IMR-90 (cell line): Measurements from ENCODE around the gene DNAJC30. TPM values are rescaled to one million over a fixed set of nuclear protein-coding genes. Genes with fewer than 3 reads are reported as not detected.

Experiments used
- ATAC-seq: fragments of 200-7000 bp; cut with Tn5 transposase; 2 replicates; pipeline ENCODE4 v1.9.1; 2020; ENCODE audit warnings: low read depth, mild to moderate bottlenecking, moderate library complexity
- BruUV-seq: library from RNA; stranded (reverse); fragments of 400-500 nt; replicated peaks from 2 replicates; lab custom pipeline; 2021; lab: Mats Ljungman, UMichigan
- CTCF ChIA-PET: fragments of 300-600 bp; formaldehyde crosslinking; extraction: SDS; loops from one replicate; lab custom pipeline; 2021; ENCODE audit warnings: antibody characterized with exemption; lab: Yijun Ruan, JAX
- POLR2A ChIA-PET: fragments of 300-600 bp; sonication (Branson Sonifier 250); formaldehyde crosslinking; loops from one replicate; lab custom pipeline; 2022; ENCODE audit warnings: antibody characterized with exemption; ENCODE audit not compliant: unreplicated experiment; lab: Charles Lee
- DNase-seq: peaks from one replicate; pipeline ENCODE4 v3.0.0; 2013
- H2AFZ ChIP-seq: replicated peaks from 2 replicates; pipeline ENCODE3; 2013; ENCODE audit warnings: low read length, mild to moderate bottlenecking; ENCODE audit not compliant: poor library complexity
- H2AK5ac ChIP-seq: 2 replicates; pipeline ENCODE4 v1.6.1; 2013; ENCODE audit warnings: low read depth, low read length, inconsistent platforms
- H2AK9ac ChIP-seq: replicated peaks from 2 replicates; pipeline ENCODE3; 2013; ENCODE audit warnings: mild to moderate bottlenecking, low read depth, low read length, moderate library complexity; ENCODE audit not compliant: poor library complexity
- H2BK120ac ChIP-seq: 2 replicates; pipeline ENCODE4 v1.6.1; 2013; ENCODE audit warnings: low read depth, low read length, inconsistent platforms
- H2BK15ac ChIP-seq: 3 replicates; pipeline ENCODE4 v1.6.1; 2013; ENCODE audit warnings: low read depth, low read length, inconsistent platforms
- H2BK20ac ChIP-seq: 2 replicates; pipeline ENCODE4 v1.6.1; 2013; ENCODE audit warnings: low read depth, mild to moderate bottlenecking, inconsistent platforms, low read length, moderate library complexity
- H2BK5ac ChIP-seq: 2 replicates; pipeline ENCODE4 v1.6.1; 2013; ENCODE audit warnings: mild to moderate bottlenecking, low read depth, low read length, inconsistent platforms; ENCODE audit not compliant: poor library complexity, severe bottlenecking
- H3K14ac ChIP-seq: replicated peaks from 2 replicates; pipeline ENCODE4 v1.6.1; 2013; ENCODE audit warnings: low read depth, low read length, inconsistent platforms
- H3K18ac ChIP-seq: 2 replicates; pipeline ENCODE4 v1.6.1; 2013; ENCODE audit warnings: low read depth, low read length, control low read depth
- H3K23ac ChIP-seq: 2 replicates; pipeline ENCODE4 v1.6.1; 2013; ENCODE audit warnings: low read depth, low read length, inconsistent platforms
- H3K27ac ChIP-seq: 2 replicates; pipeline ENCODE4 v1.5.1; 2013; ENCODE audit warnings: mild to moderate bottlenecking, control low read depth, low read length; ENCODE audit not compliant: insufficient read depth
- H3K27me3 ChIP-seq: 2 replicates; pipeline ENCODE4 v1.6.1; 2013; ENCODE audit warnings: low read length; ENCODE audit not compliant: control insufficient read depth, insufficient read depth
- H3K36me3 ChIP-seq: 2 replicates; pipeline ENCODE4 v1.6.1; 2013; ENCODE audit warnings: low read length, mixed read lengths; ENCODE audit not compliant: control insufficient read depth, insufficient read depth
- H3K4ac ChIP-seq: 2 replicates; pipeline ENCODE4 v1.6.1; 2013; ENCODE audit warnings: low read depth, low read length, inconsistent platforms
- H3K4me1 ChIP-seq: 2 replicates; pipeline ENCODE4 v1.6.1; 2013; ENCODE audit warnings: low read length, mixed read lengths; ENCODE audit not compliant: control insufficient read depth, insufficient read depth
- H3K4me2 ChIP-seq: 2 replicates; pipeline ENCODE4 v1.6.1; 2013; ENCODE audit warnings: low read depth, mild to moderate bottlenecking, control low read depth, low read length, moderate library complexity
- H3K4me3 ChIP-seq: 2 replicates; pipeline ENCODE4 v1.5.1; 2013; ENCODE audit warnings: low read depth, mild to moderate bottlenecking, control low read depth, low read length, moderate library complexity; ENCODE audit not compliant: insufficient read depth
- H3K56ac ChIP-seq: 2 replicates; pipeline ENCODE4 v1.6.1; 2013; ENCODE audit warnings: low read length, inconsistent platforms; ENCODE audit not compliant: insufficient read depth; ENCODE audit errors: extremely low read depth
- H3K79me1 ChIP-seq, 2 experiments: 2 replicates each; pipeline ENCODE4 v1.6.1; 2013; ENCODE audit warnings: low read length in 2 of 2, inconsistent platforms in 1 of 2, low read depth in 1 of 2
- H3K9ac ChIP-seq: 2 replicates; pipeline ENCODE4 v1.6.1; 2013; ENCODE audit warnings: low read depth, low read length, control low read depth
- H3K9me1 ChIP-seq: 2 replicates; pipeline ENCODE4 v1.6.1; 2013; ENCODE audit warnings: low read length, inconsistent platforms; ENCODE audit not compliant: insufficient read depth
- H3K9me3 ChIP-seq: 2 replicates; pipeline ENCODE4 v1.6.1; 2013; ENCODE audit warnings: low read length; ENCODE audit not compliant: control insufficient read depth, insufficient read depth
- H4K20me1 ChIP-seq: 2 replicates; pipeline ENCODE4 v1.6.1; 2013; ENCODE audit warnings: low read length, inconsistent platforms; ENCODE audit not compliant: insufficient read depth
- H4K5ac ChIP-seq: 2 replicates; pipeline ENCODE4 v1.6.1; 2013; ENCODE audit warnings: mild to moderate bottlenecking, low read depth, low read length, control low read depth
- H4K8ac ChIP-seq, 2 experiments: 2 replicates each; pipeline ENCODE4 v1.6.1; 2013; ENCODE audit warnings: low read depth in 2 of 2, low read length in 2 of 2, control low read depth in 1 of 2, inconsistent platforms in 1 of 2
- H4K91ac ChIP-seq: 2 replicates; pipeline ENCODE4 v1.6.1; 2013; ENCODE audit warnings: low read depth, low read length, inconsistent platforms; ENCODE audit not compliant: insufficient read depth
- BHLHE40 ChIP-seq: fragments of 150-350 bp; IDR thresholded peaks from 2 replicates; pipeline ENCODE4 v1.6.1; 2016; ENCODE audit warnings: mild to moderate bottlenecking, low read depth, low read length
- CEBPB ChIP-seq: IDR thresholded peaks from 2 replicates; pipeline ENCODE4 v1.6.1; 2012; ENCODE audit warnings: low read depth, low read length, improper control_type of control experiment
- CHD1 ChIP-seq: IDR thresholded peaks from 2 replicates; pipeline ENCODE4 v1.6.1; 2012; ENCODE audit warnings: low read depth, low read length, improper control_type of control experiment
- CTCF ChIP-seq: conservative IDR thresholded peaks from 2 replicates; pipeline ENCODE4 v1.5.1; 2012; ENCODE audit warnings: mild to moderate bottlenecking, low read depth, low read length, improper control_type of control experiment
- ELK1 ChIP-seq: fragments of 150-350 bp; IDR thresholded peaks from 2 replicates; pipeline ENCODE4 v1.6.1; 2016; ENCODE audit warnings: low read depth, mild to moderate bottlenecking, low read length, moderate library complexity, borderline replicate concordance
- MAZ ChIP-seq: IDR thresholded peaks from 2 replicates; pipeline ENCODE4 v1.6.1; 2012; ENCODE audit warnings: low read depth, mild to moderate bottlenecking, low read length, improper control_type of control experiment, moderate library complexity, borderline replicate concordance
- NFE2L2 ChIP-seq: fragments of 150-350 bp; IDR thresholded peaks from 2 replicates; pipeline ENCODE4 v1.6.1; 2016; ENCODE audit warnings: low read depth, mild to moderate bottlenecking, low read length
- RAD21 ChIP-seq: IDR thresholded peaks from 2 replicates; pipeline ENCODE4 v1.6.1; 2012; ENCODE audit warnings: low read length, improper control_type of control experiment
- RCOR1 ChIP-seq: IDR thresholded peaks from 2 replicates; pipeline ENCODE4 v1.6.1; 2012; ENCODE audit warnings: mild to moderate bottlenecking, low read length, improper control_type of control experiment; ENCODE audit not compliant: insufficient replicate concordance
- RFX5 ChIP-seq: IDR thresholded peaks from 2 replicates; pipeline ENCODE4 v1.8.0; 2012; ENCODE audit warnings: low read depth, mild to moderate bottlenecking, low read length, moderate library complexity
- USF2 ChIP-seq: fragments of 150-350 bp; IDR thresholded peaks from 2 replicates; pipeline ENCODE4 v1.6.1; 2017; ENCODE audit warnings: mild to moderate bottlenecking, antibody characterized with exemption, low read length, low read depth
- WGBS, 2 experiments: methylation state at CpG; one replicate each; pipeline versions ENCODE4 v1.1.5 to v1.1.7; 2013; ENCODE audit warnings: missing lambda C conversion rate in 2 of 2; ENCODE audit not compliant: insufficient read length in 1 of 2; ENCODE audit errors: extremely low coverage in 2 of 2; 5-methylcytosine and 5-hydroxymethylcytosine counted together
- dilution Hi-C: fragments of 300-500 bp; cut with HindIII; formaldehyde crosslinking; loops from one replicate; pipeline ENCODE4 v1.14.3; 2018; ENCODE audit warnings: low sequenced_read_pairs; ENCODE audit not compliant: unreplicated experiment
- in situ Hi-C: fragments of 300-500 bp; cut with MboI; formaldehyde crosslinking; loops from 3 replicates; pipeline ENCODE4 v1.14.3; 2019; ENCODE audit warnings: low sequenced_read_pairs, inconsistent platforms, mixed read lengths
- intact Hi-C: fragments of 100-400 bp; cut with micrococcal nuclease; formaldehyde crosslinking; loops from 2 replicates; pipeline ENCODE4 v1.10.0; 2022
- polyA plus RNA-seq, 3 experiments: library from polyadenylated mRNA; depleted of rRNA; stranded (reverse); fragments of >200 nt; gene quantifications; 2 replicates each; pipeline ENCODE4 v1.2.3, GENCODE V29; 2012; ENCODE audit warnings: low replicate concordance in 1 of 3
- total RNA-seq: library from RNA; depleted of rRNA; stranded (reverse); fragments of >200 nt; gene quantifications from 2 replicates; pipeline ENCODE4 v1.2.3, GENCODE V29; 2012

Gene DNAJC30
- total and polyA plus RNA-seq, 2 of the 4 experiments (the other 2 are of a cell fraction): 1.6 to 9.0 TPM

GRCh38 chr7:73679709-73680108 lies 3.5 kb downstream of the DNAJC30 start:
- H2AK9ac ChIP-seq: no peak overlapping the region
- H2AK5ac ChIP-seq: no peak overlapping the region
- no peak overlapping the region for H3K27ac ChIP-seq
- H3K36me3 ChIP-seq: peaks cover 9% of the 10 kb centered on the region
- no peak overlapping the region for H2BK5ac ChIP-seq
- H4K91ac ChIP-seq: no peak overlapping the region
- no peak overlapping the region for H2AFZ ChIP-seq
- TF ChIP-seq USF2 (no peak), RCOR1 (no peak), RAD21 (no peak), BHLHE40 (no peak), CTCF (no peak), NFE2L2 (no peak), CHD1 (no peak), RFX5 (no peak), CEBPB (no peak), ELK1 (no peak), MAZ (no peak)
- H3K4ac ChIP-seq: no peak overlapping the region
- H2BK120ac ChIP-seq: no peak overlapping the region
- ChIA-PET POLR2A (no interaction called here), CTCF (no interaction called here)
- no peak overlapping the region for H3K18ac ChIP-seq
- peaks cover 44 to 64% of the 10 kb centered on the region in 2 experiments for H3K79me1 ChIP-seq
- DNase-seq (no peak), ATAC-seq (no peak)
- H3K4me2 ChIP-seq: no peak overlapping the region
- H4K8ac ChIP-seq: no peak overlapping the region
- no peak overlapping the region for H3K23ac ChIP-seq
- dilution Hi-C loops: no loop called here
- H3K9ac ChIP-seq: no peak overlapping the region
- no peak overlapping the region for H2BK15ac ChIP-seq
- H2BK20ac ChIP-seq: no peak overlapping the region
- peaks cover 13% of the 10 kb centered on the region for H3K4me1 ChIP-seq
- no CpG with 5 or more reads among the region's 2 CpGs for WGBS, 2 experiments
- H3K4me3 ChIP-seq: no peak overlapping the region
- H4K20me1 ChIP-seq: peaks cover 16% of the 10 kb centered on the region; the same call in 1 of the 2 replicates
- H3K9me1 ChIP-seq: peaks cover 7% of the 10 kb centered on the region; the same call in 1 of the 2 replicates
- no peaks in the 10 kb centered on the region for H3K9me3 ChIP-seq
- in situ Hi-C loops: loop anchor here (5.0 kb wide), 1 partner anchor 72 kb away; no protein-coding TSS in a partner anchor
- H4K5ac ChIP-seq: no peak overlapping the region
- H3K56ac ChIP-seq: no peak overlapping the region
- H3K14ac ChIP-seq: no peak overlapping the region
- BruUV-seq: no TSS peak
- H3K27me3 ChIP-seq: no peaks in the 10 kb centered on the region
- intact Hi-C loops: loop anchor here (5.0 kb wide), 1 partner anchor 38 kb away; the partner anchor contains the start of gene STX1A
